Prostate gland (tissue), 2 donors: Measurements from ENCODE around the gene LRBA.

ENCODE experiments used
- CTCF ChIP-seq, 4 experiments: fragments of 200-600 bp in 2 of 4; fragments of 450-650 bp in 2 of 4; sonication (generic) in 2 of 4; IDR thresholded peaks; 1 replicate in 3 of 4; 2 replicates in 1 of 4; pipeline ENCODE4 v1.5.1; 2016 to 2019; ENCODE audit warnings: antibody characterized with exemption in 4 of 4, mild to moderate bottlenecking in 2 of 4, moderate library complexity in 2 of 4
- POLR2A ChIP-seq: fragments of 450-650 bp; IDR thresholded peaks from one replicate; pipeline ENCODE4 v1.6.1; 2016; ENCODE audit warnings: antibody characterized with exemption, mild to moderate bottlenecking
- POLR2AphosphoS5 ChIP-seq: sonication (generic); formaldehyde crosslinking; IDR thresholded peaks from one replicate; pipeline ENCODE4 v1.6.1; 2017; ENCODE audit warnings: antibody characterized with exemption

GRCh38 chr4:150540959-150541360 is 474.1 kb downstream of the LRBA start:
- no peak for TF ChIP-seq CTCF (IDR thresholded peaks at IDR 0.05)
- no peak for TF ChIP-seq POLR2A
- no peak for TF ChIP-seq POLR2AphosphoS5
